ENCODE results near the gene PET117.
A peak's percentile ranks its signal among the peaks of the same experiment; 100 is the strongest.
"Not testable (repeated sequence)": the region's sequence is repeated elsewhere in the genome, so short reads cannot be mapped to it uniquely, and the experiment has no call there.

PET117 gene

DNA sequence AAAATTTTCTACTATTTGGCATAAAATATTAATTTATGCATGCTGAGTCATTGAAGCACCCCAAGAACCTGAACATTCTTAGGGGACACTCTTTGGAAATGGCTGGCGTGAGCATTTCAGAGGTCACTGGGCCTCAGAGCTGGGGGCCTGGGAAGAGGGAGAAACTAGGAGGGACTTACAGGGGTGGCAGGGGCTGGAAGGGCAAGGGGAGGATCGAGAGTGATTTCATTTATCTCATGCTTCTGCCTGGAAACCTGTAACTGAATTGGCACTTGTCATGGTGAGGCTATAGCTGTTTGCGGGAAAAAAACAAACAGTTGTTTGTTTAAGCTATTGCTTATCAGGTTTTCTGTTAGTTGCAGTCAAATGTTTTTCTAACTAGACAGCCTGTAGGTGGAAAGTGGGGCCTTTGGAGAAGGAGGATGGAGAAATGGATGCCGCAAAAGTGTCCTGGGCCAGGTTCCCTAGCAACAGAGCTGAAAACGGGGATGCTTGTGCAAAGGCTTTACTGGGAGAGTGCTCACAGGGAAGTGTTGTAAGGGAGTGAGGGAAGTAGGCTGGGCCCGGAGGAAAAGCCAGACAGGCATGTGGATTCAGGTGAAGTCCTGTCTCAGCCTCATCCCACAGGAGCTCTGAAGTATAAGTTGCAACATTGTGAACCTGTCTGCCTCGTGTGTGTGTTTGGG is 36.4 kb upstream of the PET117 start:
- Histone ChIP-seq H3K4me1 (ENCODE audit: control insufficient read depth, insufficient read depth, low read length, poor library complexity, severe bottlenecking) (no peaks in the 10 kb centered on the region), H3K36me3 (ENCODE audit: control insufficient read depth, insufficient read depth, low read length) (no peaks in the 10 kb centered on the region), H3K27ac (ENCODE audit: low read depth, low read length, severe bottlenecking) (no peak overlapping the region), H3K4me3 (ENCODE audit: extremely low read depth, insufficient read depth, low read length, poor library complexity, severe bottlenecking) (no peak overlapping the region), H3K9me3 (ENCODE audit: control insufficient read depth, low read length) (no peaks in the 10 kb centered on the region)
- WGBS, 2 experiments (ENCODE audit: insufficient coverage in 2 of 2): 35 to 38% methylated on average over 6 of the region's 7 CpGs

DNA sequence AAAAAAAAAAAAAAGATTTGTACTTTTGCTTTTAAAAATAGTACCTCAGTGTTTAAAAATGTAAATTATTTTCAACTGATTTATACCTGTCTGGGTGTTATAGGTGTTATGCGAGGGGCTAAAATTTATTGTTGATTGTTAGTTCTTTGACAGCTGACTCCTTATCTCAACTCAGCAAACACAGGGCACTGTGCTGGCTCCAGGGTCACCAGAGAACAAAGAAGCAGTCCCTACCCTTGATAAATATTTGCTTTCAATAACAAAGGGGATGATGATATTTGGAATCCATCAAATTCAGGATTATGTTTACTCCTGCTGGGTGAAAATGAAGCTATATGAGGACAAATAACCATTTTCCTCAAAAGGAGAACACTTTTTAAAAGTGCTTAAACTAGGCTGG is 34.2 kb upstream of the PET117 start:
- Histone ChIP-seq H3K36me3 (ENCODE audit: control insufficient read depth, insufficient read depth, low read length) (no peaks in the 10 kb centered on the region), H3K9me3 (ENCODE audit: control insufficient read depth, low read length) (peaks cover 4% of the 10 kb centered on the region), H3K4me3 (ENCODE audit: extremely low read depth, insufficient read depth, low read length, poor library complexity, severe bottlenecking) (no peak overlapping the region), H3K4me1 (ENCODE audit: control insufficient read depth, insufficient read depth, low read length, poor library complexity, severe bottlenecking) (no peaks in the 10 kb centered on the region), H3K27ac (ENCODE audit: low read depth, low read length, severe bottlenecking) (no peak overlapping the region)
- no CpG with 5 or more reads among the region's 1 CpG for WGBS, 2 experiments (ENCODE audit: insufficient coverage in 2 of 2)

DNA sequence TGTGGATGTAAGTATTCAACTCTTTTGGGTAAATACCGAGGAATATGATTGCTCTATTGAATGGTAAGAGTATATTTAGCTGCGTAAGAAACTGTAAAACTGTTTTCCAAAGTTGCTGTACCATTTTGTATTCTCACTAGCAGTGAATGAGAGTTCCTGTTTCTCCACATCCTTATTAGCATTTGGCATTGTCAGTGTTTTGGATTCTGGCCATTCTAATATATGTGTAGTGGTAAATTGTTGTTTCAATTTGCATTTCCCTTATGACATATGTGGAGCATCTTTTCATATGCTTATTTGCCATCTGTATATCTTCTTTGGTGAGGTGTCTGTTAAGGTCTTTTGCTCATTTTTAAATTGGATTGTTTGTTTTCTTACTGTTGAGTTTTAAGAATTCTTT is 29.3 kb upstream of the PET117 start:
- Histone ChIP-seq H3K9me3 (ENCODE audit: control insufficient read depth, low read length) (peaks cover 4% of the 10 kb centered on the region), H3K27ac (ENCODE audit: low read depth, low read length, severe bottlenecking) (no peak overlapping the region), H3K4me1 (ENCODE audit: control insufficient read depth, insufficient read depth, low read length, poor library complexity, severe bottlenecking) (no peaks in the 10 kb centered on the region), H3K36me3 (ENCODE audit: control insufficient read depth, insufficient read depth, low read length) (no peaks in the 10 kb centered on the region), H3K4me3 (ENCODE audit: extremely low read depth, insufficient read depth, low read length, poor library complexity, severe bottlenecking) (no peak overlapping the region)
- WGBS, 2 experiments (ENCODE audit: insufficient coverage in 2 of 2): 83 to 100% methylated on average over 1 to 2 of the region's 2 CpGs

DNA sequence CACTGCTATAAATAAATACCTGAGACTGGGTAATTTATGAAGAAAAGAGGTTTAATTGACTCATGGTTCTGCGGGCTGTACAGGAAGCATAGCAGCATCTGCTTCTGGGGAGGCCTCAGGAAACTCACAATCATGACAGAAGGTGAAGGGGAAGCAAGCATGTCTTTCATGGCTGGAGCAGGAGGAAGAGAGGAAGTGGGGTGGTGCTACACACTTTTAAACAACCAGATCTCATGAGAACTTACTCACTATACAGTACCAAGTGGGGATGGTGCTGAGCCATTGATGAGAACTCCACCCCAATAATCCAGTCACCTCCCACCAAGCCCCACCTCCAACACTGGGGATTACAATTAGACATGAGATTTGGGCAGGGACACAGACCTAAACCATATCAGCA is 9.1 kb upstream of the PET117 start:
- 78% methylated on average over 1 of the region's 1 CpG; no CpG with 5 or more reads in 1 of the 2 experiments for WGBS, 2 experiments (ENCODE audit: insufficient coverage in 2 of 2)
- not testable (repeated sequence) for H3K9me3 ChIP-seq (ENCODE audit: control insufficient read depth, low read length)

DNA sequence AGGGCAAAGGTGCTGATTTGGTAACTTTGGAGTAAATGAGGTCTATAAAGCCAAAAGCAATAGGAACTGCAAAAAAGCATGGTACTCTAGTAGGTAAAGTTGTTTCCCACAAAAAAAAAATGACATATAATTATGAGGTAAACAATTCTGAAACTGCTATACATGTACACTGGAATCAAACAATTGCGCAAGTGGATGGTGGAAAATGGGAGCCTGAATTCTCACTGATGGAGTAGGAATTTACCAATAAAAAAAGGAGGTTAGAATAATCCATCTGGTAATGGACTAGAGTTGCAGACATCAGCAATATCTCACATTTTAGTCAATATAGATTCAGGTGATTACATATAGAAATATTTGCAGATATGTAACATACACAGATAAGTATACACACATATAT is 5.0 kb upstream of the PET117 start:
- Histone ChIP-seq H3K4me1 (ENCODE audit: control insufficient read depth, insufficient read depth, low read length, poor library complexity, severe bottlenecking) (no peaks in the 10 kb centered on the region), H3K9me3 (ENCODE audit: control insufficient read depth, low read length) (no peaks in the 10 kb centered on the region), H3K4me3 (ENCODE audit: extremely low read depth, insufficient read depth, low read length, poor library complexity, severe bottlenecking) (no peak overlapping the region), H3K36me3 (ENCODE audit: control insufficient read depth, insufficient read depth, low read length) (no peaks in the 10 kb centered on the region), H3K27ac (ENCODE audit: low read depth, low read length, severe bottlenecking) (no peak overlapping the region)
- 100% methylated on average over 1 of the region's 1 CpG; no CpG with 5 or more reads in 1 of the 2 experiments for WGBS, 2 experiments (ENCODE audit: insufficient coverage in 2 of 2)

More for the DNA sequence above, 9.1 kb upstream of the PET117 start:
- not testable (repeated sequence) for H3K36me3 ChIP-seq (ENCODE audit: control insufficient read depth, insufficient read depth, low read length); H3K4me1 ChIP-seq (ENCODE audit: control insufficient read depth, insufficient read depth, low read length, poor library complexity, severe bottlenecking); H3K27ac ChIP-seq (ENCODE audit: low read depth, low read length, severe bottlenecking); H3K4me3 ChIP-seq (ENCODE audit: extremely low read depth, insufficient read depth, low read length, poor library complexity, severe bottlenecking)

DNA sequence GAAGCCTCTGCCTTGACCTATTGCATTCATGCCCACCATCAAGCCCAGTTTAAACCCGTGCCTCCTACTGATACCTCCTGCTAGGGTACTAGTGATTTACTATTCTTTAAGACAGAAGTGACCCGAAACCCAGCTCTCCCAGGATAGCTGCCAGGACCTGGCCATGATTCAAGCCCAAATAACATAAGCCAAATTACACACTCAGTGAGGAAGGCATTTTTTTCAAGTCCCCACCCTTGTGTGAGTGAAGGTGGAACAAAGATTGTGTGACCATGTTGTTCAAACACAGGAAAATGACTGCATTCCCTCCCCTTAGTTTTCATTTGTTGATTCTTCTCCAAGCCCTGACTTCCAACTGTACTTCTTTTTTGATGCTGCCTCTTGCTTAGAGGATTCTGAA is 3.7 kb upstream of the PET117 start:
- Histone ChIP-seq H3K36me3 (ENCODE audit: control insufficient read depth, insufficient read depth, low read length) (no peaks in the 10 kb centered on the region), H3K27ac (ENCODE audit: low read depth, low read length, severe bottlenecking) (no peak overlapping the region), H3K9me3 (ENCODE audit: control insufficient read depth, low read length) (no peaks in the 10 kb centered on the region), H3K4me1 (ENCODE audit: control insufficient read depth, insufficient read depth, low read length, poor library complexity, severe bottlenecking) (no peaks in the 10 kb centered on the region), H3K4me3 (ENCODE audit: extremely low read depth, insufficient read depth, low read length, poor library complexity, severe bottlenecking) (no peak overlapping the region)
- 83% methylated on average over 2 of the region's 2 CpGs; no CpG with 5 or more reads in 1 of the 2 experiments for WGBS, 2 experiments (ENCODE audit: insufficient coverage in 2 of 2)

DNA sequence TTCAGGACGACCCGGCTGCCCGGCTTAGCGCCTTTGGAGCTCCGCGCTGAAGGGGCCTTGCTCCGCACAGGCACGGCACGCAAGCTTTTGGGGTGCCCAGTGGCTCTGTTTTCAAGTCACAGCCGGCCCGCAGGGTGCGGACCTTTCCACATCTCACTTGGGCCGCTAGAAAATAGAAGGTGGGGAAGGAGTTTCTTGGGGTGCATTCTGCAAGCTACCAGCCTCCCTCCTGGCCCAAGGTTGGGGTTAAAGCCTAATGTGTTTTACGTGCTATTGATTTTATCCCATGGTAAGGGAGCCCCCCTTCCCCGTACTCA is 561 bp downstream of the PET117 start:
- 0 to 3% methylated on average over 9 to 11 of the region's 15 CpGs for WGBS, 2 experiments (ENCODE audit: insufficient coverage in 2 of 2)
- Histone ChIP-seq H3K27ac (ENCODE audit: low read depth, low read length, severe bottlenecking) (peak overlapping the region; percentile 80), H3K4me3 (ENCODE audit: extremely low read depth, insufficient read depth, low read length, poor library complexity, severe bottlenecking) (peak overlapping the region; percentile 89)

DNA sequence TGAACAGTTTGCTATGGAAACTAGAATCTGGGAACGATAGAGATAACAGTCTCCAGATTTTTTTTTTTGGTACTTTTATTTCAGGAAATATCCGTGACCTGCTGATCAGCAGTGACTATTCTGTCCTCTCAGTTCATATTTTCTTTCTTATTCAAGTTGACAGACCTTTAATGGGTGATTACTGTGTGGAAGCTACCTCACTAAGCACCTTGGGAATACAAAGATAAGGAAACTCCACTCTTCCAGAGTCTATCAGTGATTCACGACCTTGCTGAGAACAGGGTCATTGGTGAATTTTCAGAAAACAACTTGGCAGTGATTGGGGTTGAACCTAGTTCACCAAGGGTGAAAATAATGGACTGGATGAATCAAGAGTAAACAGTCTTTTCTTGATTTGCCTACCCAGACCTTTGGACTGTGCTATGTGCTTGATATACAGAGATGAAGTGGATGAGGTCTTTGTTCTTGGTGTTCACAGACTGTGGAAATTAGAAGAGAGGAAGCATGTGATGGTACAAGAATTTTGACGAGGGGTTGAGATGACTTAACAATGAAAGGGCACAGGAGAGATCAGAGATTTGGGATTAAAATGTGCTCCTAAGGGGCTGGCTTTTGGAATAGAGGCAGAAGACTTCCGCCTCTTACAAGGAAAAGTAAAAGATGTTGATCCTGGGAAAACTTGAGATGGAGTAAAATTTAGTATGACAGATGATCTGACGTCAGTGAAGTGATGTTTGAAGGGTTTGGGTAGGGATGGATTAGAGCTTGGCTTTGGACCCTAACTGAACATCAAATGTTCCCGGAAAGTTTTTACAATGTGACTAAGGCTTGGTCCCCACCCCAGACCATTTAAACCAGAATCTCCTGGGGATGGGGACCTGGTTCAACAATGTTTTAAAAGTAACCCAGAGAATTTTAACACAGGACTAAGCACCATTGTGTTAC is 1.2 kb downstream of the PET117 start:
- Histone ChIP-seq H3K36me3 (ENCODE audit: control insufficient read depth, insufficient read depth, low read length) (peaks cover 22% of the 10 kb centered on the region), H3K27ac (ENCODE audit: low read depth, low read length, severe bottlenecking) (no peak overlapping the region), H3K9me3 (ENCODE audit: control insufficient read depth, low read length) (no peaks in the 10 kb centered on the region), H3K4me3 (ENCODE audit: extremely low read depth, insufficient read depth, low read length, poor library complexity, severe bottlenecking) (peak overlapping the region; percentile 89), H3K4me1 (ENCODE audit: control insufficient read depth, insufficient read depth, low read length, poor library complexity, severe bottlenecking) (no peaks in the 10 kb centered on the region)
- 51 to 59% methylated on average over 5 to 6 of the region's 7 CpGs for WGBS, 2 experiments (ENCODE audit: insufficient coverage in 2 of 2)

More for the DNA sequence above, 561 bp downstream of the PET117 start:
- peaks cover 17% of the 10 kb centered on the region for H3K36me3 ChIP-seq (ENCODE audit: control insufficient read depth, insufficient read depth, low read length)
- no peaks in the 10 kb centered on the region for H3K9me3 ChIP-seq (ENCODE audit: control insufficient read depth, low read length)
- no peaks in the 10 kb centered on the region for H3K4me1 ChIP-seq (ENCODE audit: control insufficient read depth, insufficient read depth, low read length, poor library complexity, severe bottlenecking)

DNA sequence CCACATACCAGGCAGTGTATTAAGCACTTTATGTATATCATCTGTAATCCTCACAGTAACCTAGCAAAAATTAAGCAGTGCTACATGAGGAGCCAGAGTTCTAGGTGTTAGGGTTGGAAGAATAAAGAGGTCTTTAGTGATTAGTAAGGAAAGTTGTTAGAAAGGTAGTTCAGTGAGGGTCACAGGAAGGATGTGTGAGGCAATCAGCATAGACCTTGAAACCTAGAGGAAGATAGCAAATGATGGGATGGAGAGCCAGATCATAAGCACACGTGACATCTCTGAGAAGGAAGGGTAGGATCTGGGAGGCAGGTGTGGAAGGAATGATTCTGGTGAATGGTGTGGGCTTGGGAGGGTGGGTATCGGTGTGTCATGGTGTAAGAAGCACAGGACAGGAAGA is 2.2 kb downstream of the PET117 start:
- H3K27ac ChIP-seq (ENCODE audit: low read depth, low read length, severe bottlenecking): no peak overlapping the region
- peaks cover 29% of the 10 kb centered on the region for H3K36me3 ChIP-seq (ENCODE audit: control insufficient read depth, insufficient read depth, low read length)
- no peak overlapping the region for H3K4me3 ChIP-seq (ENCODE audit: extremely low read depth, insufficient read depth, low read length, poor library complexity, severe bottlenecking)
- H3K4me1 ChIP-seq (ENCODE audit: control insufficient read depth, insufficient read depth, low read length, poor library complexity, severe bottlenecking): no peaks in the 10 kb centered on the region
- WGBS, 2 experiments (ENCODE audit: insufficient coverage in 2 of 2): 86 to 100% methylated on average over 1 to 2 of the region's 2 CpGs
- H3K9me3 ChIP-seq (ENCODE audit: control insufficient read depth, low read length): no peaks in the 10 kb centered on the region

DNA sequence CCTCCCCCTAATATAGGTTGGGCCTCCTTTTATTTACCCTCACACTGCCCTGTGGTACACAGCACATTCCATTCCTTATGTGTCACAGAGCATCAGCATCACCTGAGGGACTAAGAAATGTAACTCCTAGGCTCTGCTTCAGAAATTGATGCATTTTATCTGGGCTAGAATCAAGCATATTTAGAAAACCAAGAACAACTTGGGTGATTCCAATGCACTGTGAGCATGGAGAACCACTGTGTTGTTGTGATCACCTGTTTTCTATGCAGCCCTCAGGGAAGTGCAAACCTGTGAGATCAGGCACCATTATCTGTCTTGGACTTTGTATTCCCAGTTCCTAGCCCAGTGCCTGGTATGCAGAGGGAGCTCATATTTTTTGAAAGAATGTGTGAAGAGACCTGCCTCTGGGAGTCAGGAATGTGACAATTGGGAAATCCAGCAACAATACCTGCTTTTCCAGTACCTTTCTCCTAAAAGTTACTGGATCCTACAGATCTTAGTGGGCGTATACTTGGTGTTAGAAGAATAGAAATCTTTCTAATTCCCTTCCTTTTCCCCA is 7.0 kb downstream of the PET117 start:
- Histone ChIP-seq H3K27ac (ENCODE audit: low read depth, low read length, severe bottlenecking) (no peak overlapping the region), H3K9me3 (ENCODE audit: control insufficient read depth, low read length) (no peaks in the 10 kb centered on the region), H3K36me3 (ENCODE audit: control insufficient read depth, insufficient read depth, low read length) (peaks cover 42% of the 10 kb centered on the region), H3K4me3 (ENCODE audit: extremely low read depth, insufficient read depth, low read length, poor library complexity, severe bottlenecking) (no peak overlapping the region), H3K4me1 (ENCODE audit: control insufficient read depth, insufficient read depth, low read length, poor library complexity, severe bottlenecking) (no peaks in the 10 kb centered on the region)
- no CpG with 5 or more reads among the region's 1 CpG for WGBS, 2 experiments (ENCODE audit: insufficient coverage in 2 of 2)
